SKM-1 (cell line): ENCODE results near the gene ZNF618.
A peak's percentile ranks its signal among the peaks of the same experiment; 100 is the strongest.
"Not testable (repeated sequence)": the region's sequence is repeated elsewhere in the genome, so short reads cannot be mapped to it uniquely, and the experiment has no call there.

Source experiments
- DNase-seq: peaks from one replicate; lab custom pipeline; 2025; ENCODE audit not compliant: unreplicated experiment; lab: John Stamatoyannopoulos, UW

Gene ZNF618

GRCh38 chr9:114077162-114077837 is 201.2 kb downstream of the ZNF618 start:
- DNase-seq: no peak

GRCh38 chr9:114078021-114078780 is 202.1 kb downstream of the ZNF618 start, which contains the start of gene AMBP:
AMBP (minus strand) TSS chr9:114078300; CDS start chr9:114078209, 91 bp downstream.
- DNase-seq: no peak

GRCh38 chr9:114078781-114079156 is 202.7 kb downstream of the ZNF618 start:
- DNase-seq: no peak

- no peak for DNase-seq
These were observed 204.2 kb downstream of the ZNF618 start for GRCh38 chr9:114080195-114080772.

GRCh38 chr9:114080773-114081440 is 204.8 kb downstream of the ZNF618 start:
- DNase-seq: no peak

GRCh38 chr9:114081441-114082016 is 205.4 kb downstream of the ZNF618 start:
- no peak for DNase-seq

- peak; percentile 2 for DNase-seq
These were observed 206.1 kb downstream of the ZNF618 start for GRCh38 chr9:114082017-114082762.

GRCh38 chr9:114082763-114083412 is 206.8 kb downstream of the ZNF618 start:
- not testable (repeated sequence) for DNase-seq

- DNase-seq: no peak
These were observed 207.6 kb downstream of the ZNF618 start for GRCh38 chr9:114083666-114084065.

GRCh38 chr9:114084282-114085073 is 208.4 kb downstream of the ZNF618 start:
- no peak for DNase-seq

GRCh38 chr9:114085387-114085789 is 209.3 kb downstream of the ZNF618 start:
- DNase-seq: no peak

- DNase-seq: no peak
These were observed 209.9 kb downstream of the ZNF618 start for GRCh38 chr9:114086009-114086408.

GRCh38 chr9:114086607-114087006 is 210.5 kb downstream of the ZNF618 start:
- DNase-seq: no peak

- no peak for DNase-seq
These were observed 211.6 kb downstream of the ZNF618 start for GRCh38 chr9:114087721-114088120.

GRCh38 chr9:114088571-114089170 is 212.6 kb downstream of the ZNF618 start:
- no peak for DNase-seq

GRCh38 chr9:114089206-114089840 is 213.2 kb downstream of the ZNF618 start:
- no peak for DNase-seq

GRCh38 chr9:114090798-114091197 is 214.7 kb downstream of the ZNF618 start:
- no peak for DNase-seq

- no peak for DNase-seq
These were observed 215.6 kb downstream of the ZNF618 start for GRCh38 chr9:114091711-114092110.
